MM.1S (cell line): Measurements from ENCODE around the gene ELMO1.

Experiments
- EZH2 ChIP-seq: fragments of 300-600 bp; sonication (generic); optimal IDR thresholded peaks from 2 replicates; pipeline ENCODE3; 2017; ENCODE audit warnings: low read depth, mild to moderate bottlenecking, antibody characterized with exemption, low read length, mixed read lengths
- EZH2phosphoT487 ChIP-seq: fragments of 300-600 bp; sonication (generic); IDR thresholded peaks from 2 replicates; pipeline ENCODE4 v1.6.1; 2018; ENCODE audit warnings: antibody characterized with exemption, low read length
- TF ChIP-seq, protein P1 (sequence below): fragments of 300-600 bp; sonication (generic); IDR thresholded peaks from 2 replicates; pipeline ENCODE4 v1.5.1; 2016; ENCODE audit warnings: antibody characterized with exemption, low read length, mixed read lengths

DNA sequence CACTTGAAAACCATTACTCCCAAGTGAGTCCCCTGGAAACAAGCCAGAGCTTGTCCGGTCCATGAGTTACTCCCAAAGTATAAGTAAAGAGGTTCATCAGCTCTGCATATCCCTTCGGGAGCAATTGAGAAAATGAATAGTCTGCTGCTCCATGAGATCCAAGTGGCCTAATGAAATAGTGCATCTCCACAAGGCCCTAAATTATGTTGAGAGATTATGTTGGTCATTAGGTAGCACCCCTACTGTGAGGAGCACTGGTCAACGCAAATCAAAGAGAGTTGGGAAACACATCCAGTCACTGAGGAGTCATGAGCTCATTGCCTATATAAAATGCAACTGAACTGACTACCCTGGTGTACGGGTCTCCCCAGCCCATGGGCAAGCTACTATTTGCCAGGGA lies 518.9 kb downstream of the ELMO1 start:
- no peak for TF ChIP-seq EZH2phosphoT487
- TF ChIP-seq, protein P1, sequence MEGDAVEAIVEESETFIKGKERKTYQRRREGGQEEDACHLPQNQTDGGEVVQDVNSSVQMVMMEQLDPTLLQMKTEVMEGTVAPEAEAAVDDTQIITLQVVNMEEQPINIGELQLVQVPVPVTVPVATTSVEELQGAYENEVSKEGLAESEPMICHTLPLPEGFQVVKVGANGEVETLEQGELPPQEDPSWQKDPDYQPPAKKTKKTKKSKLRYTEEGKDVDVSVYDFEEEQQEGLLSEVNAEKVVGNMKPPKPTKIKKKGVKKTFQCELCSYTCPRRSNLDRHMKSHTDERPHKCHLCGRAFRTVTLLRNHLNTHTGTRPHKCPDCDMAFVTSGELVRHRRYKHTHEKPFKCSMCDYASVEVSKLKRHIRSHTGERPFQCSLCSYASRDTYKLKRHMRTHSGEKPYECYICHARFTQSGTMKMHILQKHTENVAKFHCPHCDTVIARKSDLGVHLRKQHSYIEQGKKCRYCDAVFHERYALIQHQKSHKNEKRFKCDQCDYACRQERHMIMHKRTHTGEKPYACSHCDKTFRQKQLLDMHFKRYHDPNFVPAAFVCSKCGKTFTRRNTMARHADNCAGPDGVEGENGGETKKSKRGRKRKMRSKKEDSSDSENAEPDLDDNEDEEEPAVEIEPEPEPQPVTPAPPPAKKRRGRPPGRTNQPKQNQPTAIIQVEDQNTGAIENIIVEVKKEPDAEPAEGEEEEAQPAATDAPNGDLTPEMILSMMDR, result no peak
- no peak for TF ChIP-seq EZH2
